Sigmoid colon (tissue), 7 donors: ENCODE data around the gene BTBD6. TPM values are rescaled to one million over a fixed set of nuclear protein-coding genes. Genes with fewer than 3 reads are reported as not detected.

Experiments used
- DNase-seq: peaks from one replicate; pipeline ENCODE4 v3.0.0-alpha.2; 2019
- H3K27ac ChIP-seq, 4 donors: fragments of 200-600 bp; sonication (generic); one replicate each; pipeline ENCODE4 v1.5.1; 2016 to 2019; ENCODE audit warnings: mild to moderate bottlenecking in 1 of 4
- H3K27me3 ChIP-seq, 3 donors: fragments of 200-600 bp; sonication (generic); one replicate each; pipeline ENCODE4 v1.5.1; 2019; ENCODE audit warnings: mild to moderate bottlenecking in 1 of 3
- H3K36me3 ChIP-seq, 4 donors: fragments of 200-600 bp; sonication (generic); one replicate each; pipeline ENCODE4 v1.5.1; 2016 to 2019
- H3K4me1 ChIP-seq, 4 donors: fragments of 200-600 bp; sonication (generic); one replicate each; pipeline ENCODE4 v1.5.1; 2017 to 2019
- H3K4me3 ChIP-seq, 4 donors: fragments of 200-600 bp; sonication (generic); one replicate each; pipeline ENCODE4 v1.5.1; 2017 to 2019; ENCODE audit warnings: mild to moderate bottlenecking in 2 of 4, moderate library complexity in 1 of 4
- H3K9me3 ChIP-seq, 4 donors: fragments of 200-600 bp in 3 of 4; sonication (generic) in 3 of 4; one replicate each; pipeline versions ENCODE4 v1.5.1 to v1.6.1; 2013 to 2019
- CTCF ChIP-seq, 4 experiments: fragments of 450-650 bp in 3 of 4; fragments of 200-600 bp in 1 of 4; IDR thresholded peaks; one replicate each; pipeline ENCODE4 v1.5.1; 2016 to 2019; ENCODE audit warnings: antibody characterized with exemption in 4 of 4, mild to moderate bottlenecking in 3 of 4, moderate library complexity in 2 of 4
- EP300 ChIP-seq, 4 donors: sonication (generic); formaldehyde crosslinking; IDR thresholded peaks; one replicate each; pipeline ENCODE4 v1.6.1; 2017; ENCODE audit warnings: antibody characterized with exemption in 4 of 4
- POLR2A ChIP-seq, 2 donors: fragments of 450-650 bp; IDR thresholded peaks; one replicate each; pipeline ENCODE4 v1.6.1; 2016; ENCODE audit warnings: antibody characterized with exemption in 2 of 2, mild to moderate bottlenecking in 2 of 2, moderate library complexity in 2 of 2
- POLR2AphosphoS5 ChIP-seq, 4 donors: sonication (generic); formaldehyde crosslinking; IDR thresholded peaks; one replicate each; pipeline ENCODE4 v1.6.1; 2017; ENCODE audit warnings: antibody characterized with exemption in 4 of 4
- WGBS, 2 donors: extraction: QIAGEN DNeasy Blood & Tissue Kit; methylation state at CpG; one replicate each; pipeline ENCODE4 v1.1.7; 2013; 5-methylcytosine and 5-hydroxymethylcytosine counted together
- intact Hi-C: fragments of 100-400 bp; cut with DNase I; formaldehyde crosslinking; loops from one replicate; pipeline ENCODE4 v1.15.1; 2023
- polyA plus RNA-seq, 3 donors: library from polyadenylated mRNA; stranded (reverse); fragments of 200-250 nt; gene quantifications; one replicate each; pipeline ENCODE4 v1.2.3, GENCODE V29; 2013
- total RNA-seq, 4 donors: library from RNA; depleted of rRNA; stranded (reverse); fragments of >200 nt; gene quantifications; one replicate each; pipeline ENCODE4 v1.1.0, GENCODE V29; 2016
- donor health status: healthy with polysubstance abuse.
- donor health status: Bipolar disorder and iron deficiency.
- donor health status: healthy.

BTBD6 gene
- total and polyA plus RNA-seq, 7 donors, result 31.3 to 63.7 (median 42.5) TPM

- H3K27me3 ChIP-seq, result no peaks in the 10 kb centered on the region
- no peak for DNase-seq
- H3K9me3 ChIP-seq, result no peaks in the 10 kb centered on the region
- WGBS, 2 donors, result 75 to 79% methylated on average over 16 of the region's 16 CpGs
- TF ChIP-seq EP300 (IDR thresholded peaks at IDR 0.05), result no peak
- intact Hi-C loops, result loop anchor here (5.0 kb wide), 1 partner anchor 80 kb away; no protein-coding TSS in a partner anchor
- no peak overlapping the region for H3K27ac ChIP-seq
- peaks cover 0 to 11% (median 7%) of the 10 kb centered on the region in 4 donors for H3K4me1 ChIP-seq
- H3K36me3 ChIP-seq, result no peaks in the 10 kb centered on the region
- H3K4me3 ChIP-seq, result no peak overlapping the region
Observed at GRCh38 chr14:105282098-105282725, 33.9 kb downstream of the BTBD6 start.

- H3K27ac ChIP-seq, result no peak overlapping the region
- H3K4me1 ChIP-seq, result peaks cover 0 to 11% (median 9%) of the 10 kb centered on the region in 4 donors
- WGBS, 2 donors, result 87 to 94% methylated on average over 10 of the region's 10 CpGs
- H3K9me3 ChIP-seq, result no peaks in the 10 kb centered on the region
- intact Hi-C loops, result loop anchor here (5.0 kb wide), 1 partner anchor 81 kb away; no protein-coding TSS in a partner anchor
- DNase-seq, result no peak
- no peaks in the 10 kb centered on the region for H3K36me3 ChIP-seq
- H3K27me3 ChIP-seq, result no peaks in the 10 kb centered on the region
- no peak for TF ChIP-seq POLR2A (IDR thresholded peaks at IDR 0.05)
- TF ChIP-seq CTCF (IDR thresholded peaks at IDR 0.05), result no peak
- TF ChIP-seq EP300 (IDR thresholded peaks at IDR 0.05), result no peak
- no peak for TF ChIP-seq POLR2AphosphoS5 (IDR thresholded peaks at IDR 0.05)
- H3K4me3 ChIP-seq, result no peak overlapping the region
Observed at GRCh38 chr14:105283028-105283427, 34.7 kb downstream of the BTBD6 start.

- H3K27ac ChIP-seq, result no peak overlapping the region
- H3K27me3 ChIP-seq, result no peaks in the 10 kb centered on the region
- no peak overlapping the region for H3K4me3 ChIP-seq
- no peak for DNase-seq
- 59 to 79% methylated on average over 15 of the region's 15 CpGs for WGBS, 2 donors
- intact Hi-C loops, result loop anchor here (5.0 kb wide), 1 partner anchor 82 kb away; no protein-coding TSS in a partner anchor
- H3K36me3 ChIP-seq, result no peaks in the 10 kb centered on the region
- H3K4me1 ChIP-seq, result peaks cover 0 to 11% (median 9%) of the 10 kb centered on the region in 4 donors
- TF ChIP-seq POLR2A (IDR thresholded peaks at IDR 0.05) (no peak), POLR2AphosphoS5 (IDR thresholded peaks at IDR 0.05) (no peak), EP300 (IDR thresholded peaks at IDR 0.05) (no peak), CTCF (IDR thresholded peaks at IDR 0.05) (no peak)
- no peaks in the 10 kb centered on the region for H3K9me3 ChIP-seq
Observed at GRCh38 chr14:105283899-105284298, 35.6 kb downstream of the BTBD6 start.

- Histone ChIP-seq H3K4me1 (peaks cover 0 to 11% (median 9%) of the 10 kb centered on the region in 4 donors), H3K4me3 (no peak overlapping the region), H3K36me3 (no peaks in the 10 kb centered on the region), H3K9me3 (no peaks in the 10 kb centered on the region), H3K27ac (no peak overlapping the region), H3K27me3 (no peaks in the 10 kb centered on the region)
- 93 to 95% methylated on average over 8 of the region's 8 CpGs for WGBS, 2 donors
- intact Hi-C loops, result no loop called here
- TF ChIP-seq POLR2AphosphoS5 (IDR thresholded peaks at IDR 0.05) (no peak), EP300 (IDR thresholded peaks at IDR 0.05) (no peak)
- no peak for DNase-seq
Observed at GRCh38 chr14:105285174-105285573, 36.8 kb downstream of the BTBD6 start.

- Histone ChIP-seq H3K27ac (no peak overlapping the region), H3K4me1 (peaks cover 0 to 10% (median 7%) of the 10 kb centered on the region in 4 donors), H3K9me3 (no peaks in the 10 kb centered on the region), H3K4me3 (no peak overlapping the region), H3K27me3 (no peaks in the 10 kb centered on the region), H3K36me3 (no peaks in the 10 kb centered on the region)
- TF ChIP-seq POLR2A (IDR thresholded peaks at IDR 0.05) (no peak), CTCF (IDR thresholded peaks at IDR 0.05) (no peak), EP300 (IDR thresholded peaks at IDR 0.05) (no peak), POLR2AphosphoS5 (IDR thresholded peaks at IDR 0.05) (no peak)
- intact Hi-C loops, result no loop called here
- DNase-seq, result no peak
- WGBS, 2 donors, result 95 to 96% methylated on average over 9 of the region's 9 CpGs
Observed at GRCh38 chr14:105286759-105287144, 38.4 kb downstream of the BTBD6 start.
